Naive B cell (primary cell): ENCODE measurements around the gene LSP1. TPM values are rescaled to one million over a fixed set of nuclear protein-coding genes. Genes with fewer than 3 reads are reported as not detected.

Experiments used
- ATAC-seq, 2 donors: fragments of 150-1000 bp; cut with Tn5 transposase; 2 replicates each; pipeline ENCODE4 v1.10.0; 2021; ENCODE audit warnings: low read depth in 2 of 2, mild to moderate bottlenecking in 2 of 2, moderate library complexity in 2 of 2
- DNase-seq: peaks from one replicate; pipeline ENCODE4 v3.0.0; 2022
- H3K27ac Mint-ChIP-seq, 6 donors: one replicate each; pipeline ENCODE4 v1.8.0; 2020 to 2022; ENCODE audit warnings: mild to moderate bottlenecking in 6 of 6, mixed read lengths in 6 of 6, moderate library complexity in 5 of 6, inconsistent platforms in 2 of 6
- H3K27me3 Mint-ChIP-seq, 3 donors: one replicate each; pipeline ENCODE4 v1.8.0; 2021 to 2022; ENCODE audit warnings: mixed read lengths in 3 of 3, mild to moderate bottlenecking in 1 of 3
- H3K36me3 Mint-ChIP-seq, 2 donors: one replicate each; pipeline ENCODE4 v1.8.0; 2020 to 2022; ENCODE audit warnings: mixed read lengths in 2 of 2, inconsistent platforms in 1 of 2, mild to moderate bottlenecking in 1 of 2
- H3K4me1 Mint-ChIP-seq, 3 donors: one replicate each; pipeline ENCODE4 v1.8.0; 2020 to 2022; ENCODE audit warnings: mixed read lengths in 3 of 3, inconsistent platforms in 1 of 3, mild to moderate bottlenecking in 1 of 3, moderate library complexity in 1 of 3
- H3K4me3 Mint-ChIP-seq, 8 donors: one replicate each; pipeline ENCODE4 v1.8.0; 2020 to 2022; ENCODE audit warnings: mild to moderate bottlenecking in 8 of 8, mixed read lengths in 8 of 8, moderate library complexity in 8 of 8, inconsistent platforms in 2 of 8
- H3K9me3 Mint-ChIP-seq, 7 donors: one replicate each; pipeline ENCODE4 v1.8.0; 2020 to 2022; ENCODE audit warnings: mixed read lengths in 7 of 7, mild to moderate bottlenecking in 5 of 7, inconsistent platforms in 2 of 7, moderate library complexity in 1 of 7
- polyA plus RNA-seq, 6 donors: library from polyadenylated mRNA; unstranded; fragments of 300-500 nt; fragmentation: Illumina TruSeq; gene quantifications; one replicate each; pipeline ENCODE4 v1.2.3, GENCODE V29; 2021; ENCODE audit warnings: low read depth in 6 of 6

Gene LSP1
- polyA plus RNA-seq, 6 donors from 2014 or later = 342 to 587 (median 422) TPM

DNA sequence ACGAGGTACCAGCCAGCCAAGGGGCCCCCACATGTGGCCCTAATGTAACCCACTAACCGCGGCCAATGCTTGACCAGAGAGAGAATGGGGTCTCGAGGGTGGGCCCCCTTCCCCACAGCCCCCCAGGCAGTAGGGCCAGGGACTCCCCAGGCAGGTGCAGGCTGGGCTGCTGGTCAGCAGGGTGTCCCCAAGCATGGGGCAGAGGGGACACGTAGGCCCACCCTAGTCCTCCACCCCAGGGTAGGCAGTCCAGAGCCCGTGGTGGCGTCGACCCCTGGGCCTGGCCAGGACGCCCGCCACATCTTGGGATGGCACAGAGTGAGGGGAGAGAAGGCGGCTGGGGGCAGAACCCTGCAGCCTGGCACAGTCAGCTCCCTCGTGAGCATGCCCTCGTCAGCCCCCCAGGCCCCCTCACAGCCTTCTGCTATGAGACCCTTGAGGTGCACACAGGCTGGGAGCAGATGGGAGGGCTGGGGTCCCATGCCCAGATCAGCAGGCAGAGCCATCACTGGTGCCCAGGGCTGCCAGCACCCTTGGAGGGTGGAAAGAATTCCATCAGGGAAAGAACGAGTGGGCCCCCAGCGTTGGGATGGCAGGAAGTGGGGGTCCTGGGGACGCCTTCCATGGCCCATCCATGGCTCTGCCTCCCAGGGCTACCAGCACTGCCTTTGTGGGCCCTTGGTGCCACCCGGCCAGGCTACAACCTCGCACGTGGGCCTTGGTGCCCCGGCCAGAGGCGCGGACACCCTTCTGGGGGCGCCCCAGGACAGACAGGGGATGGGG is 72.7 kb downstream of the LSP1 start:
- ATAC-seq (no peak), DNase-seq (no peak)
- Mint-ChIP-seq H3K4me1 (peaks cover 0 to 14% (median 7%) of the 10 kb centered on the region in 3 donors), H3K36me3 (no peaks in the 10 kb centered on the region), H3K9me3 (no peaks in the 10 kb centered on the region), H3K4me3 (no peak overlapping the region), H3K27me3 (peaks cover 14 to 30% (median 26%) of the 10 kb centered on the region in 3 donors), H3K27ac (no peak overlapping the region)

DNA sequence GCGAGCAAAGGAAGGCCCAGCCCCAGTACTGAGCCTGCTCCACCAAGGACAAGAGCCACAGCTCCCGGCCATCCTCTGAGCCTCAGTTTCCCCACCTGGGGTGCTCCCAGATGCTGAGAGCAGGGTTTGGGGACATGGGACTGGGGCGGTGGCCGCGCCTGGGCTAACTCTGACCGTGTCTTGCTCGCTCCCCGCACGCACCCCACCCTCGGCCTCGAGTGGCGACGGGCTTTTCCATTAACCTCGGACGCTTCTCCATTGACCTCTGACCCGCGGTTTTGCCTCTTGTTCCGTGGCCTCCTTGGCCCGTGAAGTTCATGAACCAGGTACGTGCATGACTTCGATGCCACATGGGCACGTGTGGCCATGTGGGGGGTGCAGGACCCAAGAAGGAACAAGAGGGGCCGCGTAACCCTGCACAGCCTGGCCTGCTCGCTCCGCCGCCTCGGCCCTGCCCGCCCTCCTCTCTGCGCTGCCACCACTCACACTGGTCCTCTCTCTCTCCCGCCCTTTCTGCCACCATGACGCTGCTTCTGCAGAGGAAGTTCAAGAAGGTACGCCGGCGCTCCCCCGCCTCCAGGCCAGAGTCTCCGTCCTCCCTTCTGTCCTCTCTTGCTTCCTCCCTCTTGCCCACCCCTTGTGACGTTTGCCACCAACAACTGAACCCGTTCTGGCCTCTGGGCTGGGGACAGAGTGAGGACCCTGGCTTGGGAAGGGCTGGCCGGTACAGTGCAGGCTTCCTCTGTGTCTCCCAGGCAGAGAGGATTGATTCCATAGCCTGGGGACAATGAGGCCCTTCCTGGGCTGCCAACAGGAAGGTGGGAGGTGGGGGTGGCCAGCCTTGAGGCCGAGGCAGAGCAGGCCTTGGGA is 73.5 kb downstream of the LSP1 start:
- no peaks in the 10 kb centered on the region for H3K9me3 Mint-ChIP-seq
- H3K4me1 Mint-ChIP-seq = peaks cover 0 to 14% (median 7%) of the 10 kb centered on the region in 3 donors
- H3K27me3 Mint-ChIP-seq = peaks cover 16 to 32% (median 28%) of the 10 kb centered on the region in 3 donors
- peak in 1 of 2 donors; percentile 13 for ATAC-seq
- H3K36me3 Mint-ChIP-seq = no peaks in the 10 kb centered on the region
- DNase-seq = no peak
- H3K27ac Mint-ChIP-seq = no peak overlapping the region
- H3K4me3 Mint-ChIP-seq = no peak overlapping the region

GRCh38 chr11:1927026-1927847 is 74.4 kb downstream of the LSP1 start:
- peak overlapping the region in 1 of 6 donors; percentile 49 for H3K27ac Mint-ChIP-seq
- no peaks in the 10 kb centered on the region for H3K36me3 Mint-ChIP-seq
- peaks cover 22 to 40% (median 35%) of the 10 kb centered on the region in 3 donors for H3K27me3 Mint-ChIP-seq
- no peaks in the 10 kb centered on the region for H3K9me3 Mint-ChIP-seq
- no peak overlapping the region for H3K4me3 Mint-ChIP-seq
- no peak for DNase-seq
- no peak for ATAC-seq
- peaks cover 0 to 14% (median 7%) of the 10 kb centered on the region in 3 donors for H3K4me1 Mint-ChIP-seq

DNA sequence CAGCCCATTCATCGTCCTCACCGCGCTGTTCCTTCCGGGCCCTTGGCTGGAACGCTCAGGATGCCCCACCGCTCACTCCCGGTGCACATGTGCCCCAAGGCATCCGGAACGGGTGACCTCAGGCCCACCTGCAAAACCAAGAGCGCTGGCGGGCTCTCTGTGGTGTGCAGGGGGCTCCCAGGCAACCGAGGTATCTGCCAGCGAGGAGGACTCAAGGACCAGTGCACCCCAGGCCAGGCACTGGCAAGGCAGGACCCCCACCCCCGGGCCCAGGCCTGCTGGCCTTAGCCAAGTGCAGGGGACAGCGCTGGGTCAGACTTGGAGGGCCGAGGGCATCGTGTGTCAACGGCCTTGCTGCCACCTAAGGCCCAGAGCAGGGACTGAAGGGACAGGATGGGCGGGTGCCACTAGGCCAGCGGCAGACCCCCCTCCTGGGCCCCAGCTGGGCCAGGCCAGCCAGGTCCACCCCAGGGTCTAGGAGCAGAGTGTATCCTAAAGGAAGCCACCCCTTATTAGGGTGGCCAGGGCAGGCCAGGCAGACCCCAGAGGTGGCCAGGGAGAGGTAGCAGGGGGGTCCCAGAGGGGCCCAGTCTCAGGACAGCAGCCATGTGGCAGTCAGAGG is 75.1 kb downstream of the LSP1 start:
- no peak overlapping the region for H3K27ac Mint-ChIP-seq
- H3K4me3 Mint-ChIP-seq = no peak overlapping the region
- ATAC-seq (no peak), DNase-seq (no peak)
- peaks cover 0 to 3% (median 0%) of the 10 kb centered on the region in 7 donors for H3K9me3 Mint-ChIP-seq
- peaks cover 0 to 15% (median 7%) of the 10 kb centered on the region in 3 donors for H3K4me1 Mint-ChIP-seq
- peaks cover 27 to 41% (median 37%) of the 10 kb centered on the region in 3 donors for H3K27me3 Mint-ChIP-seq
- H3K36me3 Mint-ChIP-seq = peaks cover 0 to 3% of the 10 kb centered on the region in 2 donors

DNA sequence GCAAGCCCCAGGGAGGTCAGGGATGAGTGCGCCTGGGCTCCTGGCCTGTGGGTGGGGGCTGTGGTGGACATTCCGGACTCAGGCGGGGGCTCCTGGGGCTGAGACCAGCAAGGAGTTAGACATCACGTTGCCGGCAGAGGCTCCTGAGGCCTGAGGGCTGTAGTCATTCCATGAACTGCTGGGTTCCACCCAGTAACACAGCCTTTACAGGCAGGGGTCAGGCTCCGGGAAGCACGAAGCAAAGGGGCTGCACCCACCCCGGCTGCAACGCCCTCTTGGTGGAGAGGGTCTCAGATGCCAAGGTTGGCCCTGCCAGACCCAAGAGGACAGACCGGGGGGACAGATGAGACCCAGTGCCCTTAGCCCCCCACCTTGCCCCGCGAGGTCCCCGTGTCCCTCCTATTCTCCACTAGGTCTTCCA is 75.6 kb downstream of the LSP1 start:
- peaks cover 31 to 41% (median 37%) of the 10 kb centered on the region in 3 donors for H3K27me3 Mint-ChIP-seq
- H3K4me3 Mint-ChIP-seq = no peak overlapping the region
- peaks cover 0 to 6% (median 0%) of the 10 kb centered on the region in 7 donors for H3K9me3 Mint-ChIP-seq
- peaks cover 0 to 18% (median 7%) of the 10 kb centered on the region in 3 donors for H3K4me1 Mint-ChIP-seq
- H3K27ac Mint-ChIP-seq = no peak overlapping the region
- DNase-seq = no peak
- H3K36me3 Mint-ChIP-seq = peaks cover 0 to 8% of the 10 kb centered on the region in 2 donors
- no peak for ATAC-seq

DNA sequence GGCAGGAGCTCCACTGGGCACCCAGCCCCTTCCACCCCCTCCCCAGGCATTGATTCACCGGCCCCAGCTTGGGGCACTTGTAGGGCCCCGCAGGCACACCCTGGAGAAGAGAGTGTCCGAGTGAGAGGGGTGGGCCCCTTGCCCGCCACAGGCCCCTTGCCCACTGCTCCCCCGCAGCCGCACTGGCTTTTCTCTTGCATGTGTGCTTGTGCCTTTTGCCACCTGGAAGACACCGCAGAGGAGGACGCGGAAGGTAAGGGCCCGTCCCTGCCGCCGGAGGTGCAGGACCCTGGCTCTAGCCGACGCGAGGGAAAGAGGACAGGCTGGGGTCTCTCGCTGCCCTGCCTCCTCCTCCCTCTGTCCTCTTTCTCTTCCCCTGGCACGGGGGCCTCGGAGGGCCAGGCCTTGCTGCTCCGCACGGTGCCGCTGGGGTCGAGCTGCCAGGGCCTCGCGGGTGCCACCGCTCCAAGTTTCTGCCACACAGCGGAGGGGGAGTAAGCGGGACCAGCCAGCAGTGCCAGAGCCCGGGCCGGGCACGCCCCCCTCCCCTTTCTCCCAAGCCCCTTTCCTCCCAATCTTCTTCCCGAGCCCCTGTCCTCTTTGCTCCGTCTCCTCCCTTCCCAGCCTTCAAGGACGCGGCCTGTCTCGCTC is 76.1 kb downstream of the LSP1 start:
- H3K4me3 Mint-ChIP-seq = no peak overlapping the region
- no peak for ATAC-seq
- H3K4me1 Mint-ChIP-seq = peaks cover 0 to 13% (median 7%) of the 10 kb centered on the region in 3 donors
- peaks cover 27 to 41% (median 37%) of the 10 kb centered on the region in 3 donors for H3K27me3 Mint-ChIP-seq
- peak overlapping the region in 1 of 6 donors; percentile 49 for H3K27ac Mint-ChIP-seq
- peaks cover 0 to 11% of the 10 kb centered on the region in 2 donors for H3K36me3 Mint-ChIP-seq
- peaks cover 0 to 6% (median 0%) of the 10 kb centered on the region in 7 donors for H3K9me3 Mint-ChIP-seq
- no peak for DNase-seq

GRCh38 chr11:1929621-1930461 is 77.0 kb downstream of the LSP1 start:
- peaks cover 0 to 11% of the 10 kb centered on the region in 2 donors for H3K36me3 Mint-ChIP-seq
- ATAC-seq (no peak), DNase-seq (no peak)
- no peak overlapping the region for H3K4me3 Mint-ChIP-seq
- peak overlapping the region in 2 of 6 donors; percentile 49 to 57 for H3K27ac Mint-ChIP-seq
- peaks cover 26 to 40% (median 34%) of the 10 kb centered on the region in 3 donors for H3K27me3 Mint-ChIP-seq
- H3K4me1 Mint-ChIP-seq = peaks cover 0 to 13% (median 7%) of the 10 kb centered on the region in 3 donors
- H3K9me3 Mint-ChIP-seq = peaks cover 0 to 6% (median 0%) of the 10 kb centered on the region in 7 donors

DNA sequence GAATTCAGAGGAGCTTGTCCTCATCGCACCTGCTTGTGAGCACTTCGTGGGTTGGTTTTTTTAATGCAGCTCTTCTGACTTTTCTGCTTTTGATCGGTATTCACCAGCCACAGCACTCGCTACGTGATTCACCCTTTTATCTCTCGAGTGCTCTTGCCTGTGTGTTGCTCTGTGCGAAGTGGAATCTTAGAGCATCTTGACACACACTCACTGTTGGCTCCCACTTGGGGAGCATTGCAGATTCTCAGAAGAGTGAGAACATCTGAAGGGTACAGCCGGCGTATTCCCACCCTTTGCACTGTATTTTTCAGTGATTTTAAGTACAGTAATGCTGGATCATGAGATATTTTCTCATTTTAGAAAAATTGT is 77.6 kb downstream of the LSP1 start:
- ATAC-seq (no peak), DNase-seq (no peak)
- peaks cover 0 to 13% (median 7%) of the 10 kb centered on the region in 3 donors for H3K4me1 Mint-ChIP-seq
- peaks cover 26 to 40% (median 34%) of the 10 kb centered on the region in 3 donors for H3K27me3 Mint-ChIP-seq
- H3K4me3 Mint-ChIP-seq = no peak overlapping the region
- H3K27ac Mint-ChIP-seq = peak overlapping the region in 2 of 6 donors; percentile 65 to 88
- peaks cover 0 to 6% (median 0%) of the 10 kb centered on the region in 7 donors for H3K9me3 Mint-ChIP-seq
- peaks cover 0 to 11% of the 10 kb centered on the region in 2 donors for H3K36me3 Mint-ChIP-seq

- no peak for DNase-seq
Observed at GRCh38 chr11:1931341-1932104, 78.6 kb downstream of the LSP1 start.

DNA sequence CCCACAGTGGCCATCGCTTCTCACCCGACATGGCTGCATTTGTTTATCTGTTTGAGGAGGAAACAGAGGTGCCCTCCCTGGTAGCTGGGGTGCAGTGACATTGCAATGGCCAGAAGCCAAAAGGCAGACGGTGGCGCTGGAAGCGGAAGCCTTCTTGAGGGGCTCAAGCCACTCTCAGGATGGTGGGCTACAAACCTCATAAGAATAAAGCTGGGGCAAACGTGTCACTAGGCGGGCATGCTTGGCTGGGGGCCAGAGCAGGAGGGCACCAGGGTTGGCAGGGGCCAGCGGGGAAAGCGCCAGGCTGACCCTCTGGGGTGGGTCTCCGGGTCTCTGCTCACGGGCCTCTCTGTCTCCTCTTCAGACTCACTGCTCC is 79.2 kb downstream of the LSP1 start:
- Mint-ChIP-seq H3K36me3 (peaks cover 0 to 11% of the 10 kb centered on the region in 2 donors), H3K9me3 (peaks cover 0 to 6% (median 0%) of the 10 kb centered on the region in 7 donors), H3K27me3 (peaks cover 21 to 29% (median 26%) of the 10 kb centered on the region in 3 donors), H3K4me1 (peaks cover 0 to 7% (median 0%) of the 10 kb centered on the region in 3 donors), H3K4me3 (no peak overlapping the region), H3K27ac (no peak overlapping the region)
- ATAC-seq (no peak), DNase-seq (no peak)

More at GRCh38 chr11:1931341-1932104, 78.6 kb downstream of the LSP1 start:
- Mint-ChIP-seq H3K4me1 (peaks cover 0 to 10% (median 4%) of the 10 kb centered on the region in 3 donors), H3K9me3 (peaks cover 0 to 6% (median 0%) of the 10 kb centered on the region in 7 donors), H3K27ac (peak overlapping the region in 1 of 6 donors; percentile 4), H3K4me3 (no peak overlapping the region), H3K36me3 (peaks cover 0 to 11% of the 10 kb centered on the region in 2 donors), H3K27me3 (peaks cover 23 to 33% (median 30%) of the 10 kb centered on the region in 3 donors)
- ATAC-seq = no peak

GRCh38 chr11:1932681-1933080 is 79.8 kb downstream of the LSP1 start:
- no peak overlapping the region for H3K4me3 Mint-ChIP-seq
- no peak for DNase-seq
- peak overlapping the region in 1 of 6 donors; percentile 53 for H3K27ac Mint-ChIP-seq
- H3K27me3 Mint-ChIP-seq = peaks cover 21 to 29% (median 26%) of the 10 kb centered on the region in 3 donors
- peaks cover 0 to 7% (median 0%) of the 10 kb centered on the region in 3 donors for H3K4me1 Mint-ChIP-seq
- peaks cover 0 to 6% (median 0%) of the 10 kb centered on the region in 7 donors for H3K9me3 Mint-ChIP-seq
- ATAC-seq = no peak
- H3K36me3 Mint-ChIP-seq = peaks cover 0 to 11% of the 10 kb centered on the region in 2 donors
